Activated CD4-positive, alpha-beta T cell treated with anti-CD3 and anti-CD28 coated beads, Interleukin-2, amount 10 ng/mL, durations not matched to agents 24 days and 14 days (primary cell): ENCODE data around the gene SPON2. TPM values are rescaled to one million over a fixed set of nuclear protein-coding genes. Genes with fewer than 3 reads are reported as not detected.
A peak's percentile ranks its signal among the peaks of the same experiment; 100 is the strongest.

ENCODE experiments used
- DNase-seq: peaks from one replicate; pipeline ENCODE4 v3.0.0; 2022
- H3K27ac Mint-ChIP-seq: one replicate; pipeline ENCODE4 v1.8.0; 2022; ENCODE audit warnings: mild to moderate bottlenecking, mixed read lengths
- H3K27me3 Mint-ChIP-seq: one replicate; pipeline ENCODE4 v1.8.0; 2022; ENCODE audit warnings: mixed read lengths
- H3K36me3 Mint-ChIP-seq: one replicate; pipeline ENCODE4 v1.8.0; 2022; ENCODE audit warnings: low read depth, mild to moderate bottlenecking, mixed read lengths
- H3K4me1 Mint-ChIP-seq: one replicate; pipeline ENCODE4 v1.8.0; 2021; ENCODE audit warnings: mixed read lengths
- H3K4me3 Mint-ChIP-seq: one replicate; pipeline ENCODE4 v1.8.0; 2022; ENCODE audit warnings: mild to moderate bottlenecking, moderate library complexity, mixed read lengths
- H3K9me3 Mint-ChIP-seq: one replicate; pipeline ENCODE4 v1.8.0; 2021; ENCODE audit warnings: mixed read lengths
- intact Hi-C: fragments of 100-400 bp; cut with micrococcal nuclease; formaldehyde crosslinking; loops from one replicate; pipeline ENCODE4 v1.15.1; 2023
- total RNA-seq: library from RNA; stranded (reverse); gene quantifications from 2 replicates; pipeline ENCODE4 v1.2.3, GENCODE V29; 2022

The SPON2 gene
- total RNA-seq, 1 donor from 2014 or later, result 21.6 TPM

DNA sequence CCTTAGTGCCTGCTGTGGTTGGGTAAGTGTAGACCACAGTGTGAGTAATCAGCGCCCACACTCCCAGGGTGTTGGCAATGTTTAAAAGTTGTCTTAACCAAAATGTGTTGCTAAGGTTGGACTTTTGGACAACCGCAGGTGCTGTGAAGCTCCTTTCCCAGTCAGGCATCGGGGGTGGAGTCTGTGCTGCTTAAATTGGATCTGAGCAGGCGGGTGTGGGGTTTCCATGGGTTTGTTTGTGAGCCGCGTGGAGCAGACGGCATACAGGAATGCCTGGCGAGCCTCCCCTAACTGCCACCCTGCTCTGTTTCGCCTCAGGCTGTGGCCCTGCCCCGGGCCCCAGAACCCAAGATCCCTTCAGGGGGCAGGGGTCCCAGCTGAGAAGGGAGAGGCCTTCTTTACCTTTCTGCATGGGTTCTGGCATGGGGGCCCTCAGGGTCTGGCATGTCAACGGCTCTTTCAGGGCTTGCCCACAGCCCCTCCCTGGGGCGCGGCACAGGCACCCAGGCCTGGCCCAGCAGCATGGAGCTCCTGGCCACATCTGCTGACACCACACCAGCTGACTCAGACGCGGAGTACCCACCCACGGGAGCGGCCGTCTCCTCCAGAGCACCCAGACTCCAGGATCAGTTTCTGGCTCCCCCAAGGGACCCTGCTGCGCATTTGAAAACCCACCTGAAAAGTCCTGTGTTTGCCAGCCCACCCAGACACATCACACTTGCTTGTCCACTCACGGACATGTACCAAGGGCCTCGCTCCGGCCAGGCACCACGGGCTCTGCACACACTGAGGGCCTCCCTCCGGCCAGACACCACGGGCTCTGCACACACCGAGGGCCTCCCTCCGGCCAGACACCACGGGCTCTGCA, 5.1 kb upstream of the SPON2 start:
- no peaks in the 10 kb centered on the region for H3K4me1 Mint-ChIP-seq
- no peak overlapping the region for H3K27ac Mint-ChIP-seq
- H3K27me3 Mint-ChIP-seq, result peaks cover 11% of the 10 kb centered on the region
- H3K4me3 Mint-ChIP-seq, result no peak overlapping the region
- DNase-seq, result no peak
- H3K36me3 Mint-ChIP-seq, result peaks cover 31% of the 10 kb centered on the region
- intact Hi-C loops, result no loop called here
- peaks cover 17% of the 10 kb centered on the region for H3K9me3 Mint-ChIP-seq

GRCh38 chr4:1176398-1177273, 4.3 kb upstream of the SPON2 start:
- H3K36me3 Mint-ChIP-seq, result peaks cover 23% of the 10 kb centered on the region
- H3K27me3 Mint-ChIP-seq, result peaks cover 12% of the 10 kb centered on the region
- H3K4me1 Mint-ChIP-seq, result no peaks in the 10 kb centered on the region
- no peak overlapping the region for H3K27ac Mint-ChIP-seq
- H3K4me3 Mint-ChIP-seq, result no peak overlapping the region
- intact Hi-C loops, result no loop called here
- peaks cover 14% of the 10 kb centered on the region for H3K9me3 Mint-ChIP-seq
- no peak for DNase-seq

DNA sequence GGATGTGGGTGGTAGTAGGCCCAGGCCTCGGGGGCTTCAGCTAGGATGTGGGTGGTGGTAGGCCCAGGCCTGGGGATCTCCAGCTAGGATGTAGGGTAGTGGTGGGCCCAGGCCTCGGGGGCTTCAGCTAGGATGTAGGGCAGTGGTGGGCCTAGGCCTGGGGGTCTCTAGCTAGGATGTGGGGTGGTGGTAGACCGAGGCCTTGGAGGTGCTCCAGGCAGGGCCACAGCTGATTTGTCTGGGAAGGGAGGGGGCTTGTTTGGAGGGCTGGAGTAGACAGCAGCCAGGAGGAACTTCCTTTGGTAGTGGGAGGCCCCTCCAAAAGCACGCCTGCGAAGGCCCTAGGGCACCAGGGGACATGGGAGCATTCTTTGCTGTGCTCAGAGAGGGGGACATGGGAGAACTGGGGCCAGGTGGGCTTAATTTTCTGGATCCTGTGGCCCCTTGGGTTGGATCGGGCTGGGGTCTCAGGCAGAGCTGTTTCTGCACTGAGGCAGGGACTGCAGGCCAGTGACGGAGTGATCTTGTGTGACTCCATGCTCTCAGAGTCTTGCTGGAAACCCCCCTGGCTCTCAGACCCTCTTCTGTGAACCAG, 3.3 kb upstream of the SPON2 start:
- H3K4me3 Mint-ChIP-seq, result no peak overlapping the region
- intact Hi-C loops, result no loop called here
- peaks cover 2% of the 10 kb centered on the region for H3K4me1 Mint-ChIP-seq
- no peak overlapping the region for H3K27ac Mint-ChIP-seq
- H3K9me3 Mint-ChIP-seq, result peaks cover 7% of the 10 kb centered on the region
- H3K36me3 Mint-ChIP-seq, result peaks cover 14% of the 10 kb centered on the region
- no peak for DNase-seq
- peaks cover 16% of the 10 kb centered on the region for H3K27me3 Mint-ChIP-seq

DNA sequence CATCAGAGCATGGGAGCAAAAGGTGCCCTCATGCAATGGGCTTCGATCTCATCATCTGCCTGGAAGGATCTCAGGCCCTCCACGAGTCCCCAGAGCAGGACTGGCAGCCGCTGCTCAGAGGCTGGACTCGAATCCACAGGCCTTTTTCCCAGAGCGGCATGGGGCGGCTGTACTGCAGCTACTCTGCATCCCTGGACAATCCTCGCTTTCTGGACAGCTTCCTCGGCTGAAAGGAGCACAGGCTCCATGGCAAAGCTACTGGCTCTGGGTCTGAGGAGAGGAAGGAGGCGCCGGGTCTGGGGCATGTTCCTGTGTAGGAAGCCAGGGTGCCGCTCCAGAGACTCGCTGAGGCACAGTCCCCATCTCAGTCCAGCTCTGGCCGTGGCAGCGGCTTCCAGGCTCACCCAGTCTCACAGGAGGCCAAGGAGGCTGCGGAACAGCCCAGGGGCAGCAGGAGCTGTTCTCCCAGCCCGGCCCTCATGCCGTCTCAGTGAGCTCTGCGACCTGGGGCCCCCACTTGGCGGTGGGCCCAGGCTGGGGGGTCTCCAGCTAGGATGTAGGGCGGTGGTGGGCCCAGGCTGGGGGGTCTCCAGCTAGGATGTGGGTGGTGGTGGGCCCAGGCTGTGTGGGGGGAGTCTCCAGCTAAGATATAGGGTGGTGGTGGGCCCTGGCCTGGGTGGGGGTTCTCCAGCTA, 2.7 kb upstream of the SPON2 start:
- intact Hi-C loops, result no loop called here
- no peak overlapping the region for H3K27ac Mint-ChIP-seq
- H3K9me3 Mint-ChIP-seq, result peaks cover 4% of the 10 kb centered on the region
- peaks cover 20% of the 10 kb centered on the region for H3K27me3 Mint-ChIP-seq
- peaks cover 9% of the 10 kb centered on the region for H3K36me3 Mint-ChIP-seq
- peaks cover 4% of the 10 kb centered on the region for H3K4me1 Mint-ChIP-seq
- DNase-seq, result no peak
- H3K4me3 Mint-ChIP-seq, result no peak overlapping the region

- H3K36me3 Mint-ChIP-seq, result no peaks in the 10 kb centered on the region
- no peak for DNase-seq
- H3K27ac Mint-ChIP-seq, result no peak overlapping the region
- H3K4me3 Mint-ChIP-seq, result no peak overlapping the region
- H3K27me3 Mint-ChIP-seq, result peaks cover 27% of the 10 kb centered on the region
- peaks cover 9% of the 10 kb centered on the region for H3K4me1 Mint-ChIP-seq
- intact Hi-C loops, result no loop called here
- H3K9me3 Mint-ChIP-seq, result no peaks in the 10 kb centered on the region
These were observed 781 bp upstream of the SPON2 start for GRCh38 chr4:1172971-1173757.

DNA sequence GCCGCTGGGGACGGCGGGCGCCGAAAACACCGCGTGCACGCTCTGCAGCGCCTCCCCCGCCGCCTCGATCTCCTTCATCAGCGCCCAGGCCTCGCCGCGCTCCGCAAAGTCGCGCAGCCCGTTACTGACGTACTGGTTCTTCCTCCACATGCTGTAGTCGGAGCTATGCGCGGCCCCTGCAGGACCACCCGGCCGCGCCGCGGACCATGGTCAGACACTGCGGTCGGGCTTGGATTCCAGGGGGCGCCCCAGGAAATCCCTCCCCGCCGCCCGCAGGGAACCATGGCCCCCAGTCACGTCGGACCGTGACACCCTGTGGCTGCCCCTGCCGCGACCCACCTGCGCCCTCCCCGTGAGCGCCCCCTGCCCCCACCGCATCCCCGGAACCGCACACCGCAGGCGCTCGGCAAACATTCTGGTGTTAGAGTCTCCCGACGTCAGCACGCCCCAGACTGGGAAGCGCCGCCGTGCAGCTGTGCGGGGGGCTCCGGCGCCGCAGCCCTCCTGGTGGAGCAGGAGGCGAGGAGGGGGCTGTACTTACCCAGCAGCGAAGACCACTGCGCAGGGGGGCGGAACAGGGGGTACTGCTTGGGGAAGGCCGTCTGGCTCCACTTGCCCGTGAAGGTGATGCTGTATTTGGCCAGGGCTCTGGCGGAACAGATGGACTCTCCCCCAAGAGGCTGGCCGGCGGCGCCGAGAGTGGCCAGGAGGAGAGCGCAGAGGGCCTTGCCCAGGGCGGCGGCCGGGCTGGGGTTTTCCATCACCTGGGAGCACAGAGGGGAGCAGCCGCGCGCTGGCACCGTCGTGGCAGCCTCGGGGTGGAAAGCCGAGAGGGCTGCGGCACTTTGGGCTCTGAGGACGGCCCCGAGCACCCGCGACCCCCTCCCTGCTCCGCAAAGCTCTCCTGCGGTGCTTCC, 814 bp downstream of the SPON2 start:
- Mint-ChIP-seq H3K27me3 (peaks cover 28% of the 10 kb centered on the region), H3K27ac (no peak overlapping the region), H3K9me3 (no peaks in the 10 kb centered on the region), H3K36me3 (no peaks in the 10 kb centered on the region), H3K4me1 (peaks cover 18% of the 10 kb centered on the region), H3K4me3 (peak overlapping the region; percentile 75)
- intact Hi-C loops, result no loop called here
- DNase-seq, result peak; percentile 87

DNA sequence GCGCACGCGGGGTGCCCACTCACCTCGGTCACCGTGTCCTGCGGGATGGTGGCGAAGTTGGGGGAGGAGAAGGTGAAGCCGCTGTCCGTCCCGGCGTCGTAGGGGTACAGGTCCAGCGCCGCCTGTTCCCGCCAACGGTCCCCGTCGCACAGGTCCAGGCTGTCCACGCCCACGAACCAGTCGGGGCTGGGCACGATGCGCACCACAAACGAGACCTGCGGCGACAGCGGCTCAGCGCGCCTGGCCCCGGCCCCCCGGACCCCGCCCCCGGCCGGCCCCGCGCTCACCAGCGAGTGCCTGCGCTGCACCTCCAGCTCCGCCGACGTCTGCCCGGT, 1.4 kb downstream of the SPON2 start:
- no peak for DNase-seq
- peak overlapping the region; percentile 75 for H3K4me3 Mint-ChIP-seq
- no peaks in the 10 kb centered on the region for H3K36me3 Mint-ChIP-seq
- H3K27ac Mint-ChIP-seq, result no peak overlapping the region
- H3K9me3 Mint-ChIP-seq, result no peaks in the 10 kb centered on the region
- H3K4me1 Mint-ChIP-seq, result peaks cover 19% of the 10 kb centered on the region
- peaks cover 28% of the 10 kb centered on the region for H3K27me3 Mint-ChIP-seq
- intact Hi-C loops, result no loop called here

GRCh38 chr4:1170156-1170975, 2.0 kb downstream of the SPON2 start:
- Mint-ChIP-seq H3K27me3 (peaks cover 28% of the 10 kb centered on the region), H3K9me3 (no peaks in the 10 kb centered on the region), H3K4me1 (peaks cover 19% of the 10 kb centered on the region), H3K27ac (no peak overlapping the region), H3K4me3 (peak overlapping the region; percentile 24), H3K36me3 (no peaks in the 10 kb centered on the region)
- DNase-seq, result no peak
- intact Hi-C loops, result no loop called here

DNA sequence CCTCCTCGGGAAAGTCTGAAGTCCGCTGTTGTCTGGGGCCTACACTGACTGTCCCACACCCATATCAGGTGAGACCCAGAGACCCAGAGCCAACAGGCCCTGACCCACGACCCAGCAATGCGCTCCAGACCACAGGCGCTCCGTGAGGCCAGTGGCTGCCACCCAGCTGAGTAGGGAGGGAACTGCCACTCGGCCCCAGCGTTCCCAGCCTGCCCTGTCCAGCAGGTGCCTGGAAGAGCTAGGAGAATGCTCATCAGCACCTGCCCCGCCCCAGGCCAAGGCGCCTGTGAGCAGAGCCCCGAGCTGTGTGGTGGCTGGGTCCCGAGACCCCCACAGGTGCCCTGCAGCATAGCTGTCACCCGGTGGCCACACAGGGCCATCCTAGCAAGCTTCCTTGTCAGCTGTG, 2.7 kb downstream of the SPON2 start:
- no peak overlapping the region for H3K27ac Mint-ChIP-seq
- peaks cover 19% of the 10 kb centered on the region for H3K4me1 Mint-ChIP-seq
- DNase-seq, result no peak
- no peak overlapping the region for H3K4me3 Mint-ChIP-seq
- H3K9me3 Mint-ChIP-seq, result no peaks in the 10 kb centered on the region
- intact Hi-C loops, result loop anchor here (5.0 kb wide), 1 partner anchor 48 kb away; no protein-coding TSS in a partner anchor
- H3K36me3 Mint-ChIP-seq, result no peaks in the 10 kb centered on the region
- peaks cover 28% of the 10 kb centered on the region for H3K27me3 Mint-ChIP-seq

DNA sequence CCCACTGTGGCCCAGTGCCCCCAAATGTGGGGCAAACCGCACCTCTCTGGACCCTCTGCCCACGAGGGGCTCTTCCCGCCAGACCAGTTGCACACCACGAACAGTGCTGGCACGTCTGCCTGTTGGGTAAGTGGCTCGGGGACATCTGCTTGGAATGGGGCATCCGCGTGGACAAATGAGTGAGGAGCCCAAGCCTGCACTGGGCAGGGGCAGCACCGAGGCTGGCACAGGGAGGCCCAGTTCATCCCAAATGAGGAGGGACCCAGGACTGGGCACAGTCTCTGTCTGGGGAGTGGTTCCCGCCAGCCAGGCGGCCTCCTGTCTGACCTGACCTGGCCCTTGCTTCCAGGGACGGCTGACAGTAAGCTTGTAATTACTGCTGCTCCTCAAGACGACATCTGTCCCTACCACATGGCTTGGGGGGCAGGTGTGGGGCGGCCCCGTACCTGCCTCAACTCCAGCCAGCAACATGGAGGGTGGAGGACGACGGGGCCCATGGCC, 3.2 kb downstream of the SPON2 start:
- Mint-ChIP-seq H3K4me1 (peaks cover 19% of the 10 kb centered on the region), H3K27me3 (peaks cover 28% of the 10 kb centered on the region), H3K36me3 (no peaks in the 10 kb centered on the region), H3K27ac (no peak overlapping the region), H3K9me3 (no peaks in the 10 kb centered on the region), H3K4me3 (peak overlapping the region; percentile 63)
- intact Hi-C loops, result loop anchor here (5.0 kb wide), 1 partner anchor 48 kb away; no protein-coding TSS in a partner anchor
- DNase-seq, result no peak
